GM18909 (cell line): ENCODE data around the gene SDCCAG8.
A peak's percentile ranks its signal among the peaks of the same experiment; 100 is the strongest.
"Not testable (repeated sequence)": the region's sequence is repeated elsewhere in the genome, so short reads cannot be mapped to it uniquely, and the experiment has no call there.

Experiments used
- ATAC-seq: cut with Tn5 transposase; IDR thresholded peaks from one replicate; pipeline ENCODE4 v1.9.1; 2021; ENCODE audit warnings: mild to moderate bottlenecking; ENCODE audit not compliant: unreplicated experiment, poor library complexity

The SDCCAG8 gene

GRCh38 chr1:243255791-243256512 is at the start of gene SDCCAG8:
SDCCAG8 (plus strand) TSS chr1:243256041; CDS start chr1:243256174, 133 bp downstream.
- ATAC-seq, result peak; percentile 75

- not testable (repeated sequence) for ATAC-seq
These were observed 43.9 kb upstream of the SDCCAG8 start for GRCh38 chr1:243211984-243212383.

- ATAC-seq, result no peak
These were observed 42.6 kb upstream of the SDCCAG8 start for GRCh38 chr1:243213045-243213787.

DNA sequence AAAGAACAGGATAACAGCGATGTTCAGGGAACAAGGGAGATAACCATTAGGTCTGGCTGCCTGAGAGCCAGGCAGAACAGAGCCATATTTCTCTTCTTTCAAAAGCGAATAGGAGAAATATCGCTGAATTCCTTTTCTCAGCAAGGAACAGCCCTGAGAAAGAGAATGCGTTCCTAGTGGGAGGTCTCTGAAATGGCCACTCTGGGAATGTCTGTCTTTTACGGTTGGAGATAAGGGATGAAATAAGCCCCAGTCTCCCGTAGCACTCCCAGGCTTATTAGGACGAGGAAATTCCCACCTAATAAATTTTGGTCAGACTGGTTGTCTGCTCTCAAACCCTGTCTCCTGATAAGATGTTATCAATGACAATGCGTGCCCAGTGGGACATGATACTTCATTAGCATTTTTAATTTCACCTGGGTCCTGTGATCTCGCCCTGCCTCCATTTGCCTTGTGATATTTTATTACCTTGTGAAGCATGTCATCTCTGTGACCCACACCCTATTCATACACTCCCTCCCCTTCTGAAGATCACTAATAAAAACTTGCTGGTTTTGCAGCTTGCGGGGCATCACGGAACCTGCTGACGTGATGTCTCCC is 40.5 kb upstream of the SDCCAG8 start:
- ATAC-seq, result not testable (repeated sequence)

GRCh38 chr1:243216741-243217140 is 39.1 kb upstream of the SDCCAG8 start:
- ATAC-seq, result no peak

GRCh38 chr1:243217349-243217748 is 38.5 kb upstream of the SDCCAG8 start:
- no peak for ATAC-seq

DNA sequence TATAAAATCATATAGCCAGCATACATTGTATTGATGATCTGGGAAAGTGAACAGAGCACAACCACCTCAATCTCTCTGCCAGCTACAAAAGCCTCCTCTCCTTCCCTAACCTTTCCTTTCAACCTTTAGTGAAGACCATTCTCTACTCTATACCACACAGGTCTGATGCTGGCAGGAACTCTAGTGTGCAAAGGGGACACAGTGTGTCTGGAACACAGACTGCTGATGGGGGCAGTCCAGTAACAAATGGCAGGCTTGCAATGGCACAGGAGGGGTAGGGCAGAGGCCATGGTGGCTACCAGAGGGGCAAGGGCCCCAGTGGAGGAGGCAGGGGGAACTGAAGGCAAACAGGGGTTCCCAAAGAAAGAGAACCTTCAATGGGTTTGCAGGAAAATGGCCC is 37.8 kb upstream of the SDCCAG8 start:
- ATAC-seq, result no peak

DNA sequence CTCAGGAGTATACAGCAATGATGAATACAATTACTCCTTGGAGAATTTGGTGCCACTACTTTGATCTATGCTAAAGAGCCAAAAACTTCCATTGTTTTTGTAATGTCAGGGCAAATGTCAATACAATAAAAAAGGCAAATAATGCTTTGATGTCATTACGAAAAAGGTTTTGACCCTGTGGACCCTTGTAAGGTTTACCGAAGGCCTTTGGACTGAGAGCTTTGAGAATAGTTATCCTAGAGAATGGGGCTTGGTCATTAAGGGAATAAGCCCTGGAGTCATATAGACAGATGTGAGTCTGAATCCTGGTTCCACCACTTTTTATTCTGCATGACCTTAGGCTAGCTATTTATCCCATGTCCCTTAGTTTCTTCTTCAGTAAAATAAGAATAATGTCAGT is 28.2 kb upstream of the SDCCAG8 start:
- ATAC-seq, result no peak

GRCh38 chr1:243229526-243229925 is 26.3 kb upstream of the SDCCAG8 start:
- no peak for ATAC-seq

- ATAC-seq, result no peak
These were observed 24.9 kb upstream of the SDCCAG8 start for GRCh38 chr1:243230914-243231313.

DNA sequence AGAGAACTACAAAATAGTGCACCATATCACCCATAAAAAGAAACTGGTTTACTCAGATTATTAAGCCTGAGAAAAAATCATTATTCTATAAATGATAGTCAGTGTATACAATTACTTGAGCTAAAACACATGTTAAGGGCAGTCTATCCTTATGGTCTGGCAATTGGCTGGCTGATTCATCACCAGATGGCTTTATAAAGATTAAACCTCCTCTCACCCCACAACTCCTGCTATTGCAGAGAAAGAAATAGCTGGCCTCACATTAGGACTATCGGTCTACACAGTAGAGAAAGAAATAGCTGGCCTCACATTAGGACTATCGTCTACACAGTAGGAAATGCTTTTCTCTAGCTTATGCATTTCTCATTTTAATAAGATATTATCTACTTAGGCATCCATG is 21.9 kb upstream of the SDCCAG8 start:
- no peak for ATAC-seq

DNA sequence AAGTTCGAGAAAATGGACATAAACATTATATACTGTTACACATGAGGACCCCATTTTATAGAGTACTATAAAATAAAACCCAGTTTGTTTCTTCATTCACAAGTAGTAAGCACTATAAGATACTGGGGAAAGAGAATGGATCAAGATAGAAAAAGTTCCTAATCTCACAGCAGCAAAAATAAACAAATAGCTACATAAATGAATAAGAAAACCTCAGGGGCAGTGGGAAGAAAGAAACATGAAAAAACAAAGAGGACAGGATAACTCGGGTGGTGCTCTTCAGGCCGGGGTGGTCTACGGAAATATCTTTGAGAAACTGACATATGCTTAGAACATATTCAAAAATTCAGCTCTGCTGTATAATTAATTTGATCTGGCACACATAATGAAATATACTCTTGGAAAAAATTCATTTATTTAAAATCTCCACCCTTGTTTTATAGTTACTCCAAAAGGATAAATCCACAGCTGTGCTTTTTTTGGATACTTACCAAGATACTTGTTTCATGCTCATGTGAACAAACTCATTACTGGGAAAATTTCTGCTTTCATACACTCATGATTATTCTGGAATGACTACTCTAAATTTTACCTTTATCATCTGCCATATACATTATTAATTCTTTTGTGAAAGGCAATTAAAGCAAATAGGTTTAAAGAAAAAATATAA is 20.7 kb upstream of the SDCCAG8 start:
- no peak for ATAC-seq

DNA sequence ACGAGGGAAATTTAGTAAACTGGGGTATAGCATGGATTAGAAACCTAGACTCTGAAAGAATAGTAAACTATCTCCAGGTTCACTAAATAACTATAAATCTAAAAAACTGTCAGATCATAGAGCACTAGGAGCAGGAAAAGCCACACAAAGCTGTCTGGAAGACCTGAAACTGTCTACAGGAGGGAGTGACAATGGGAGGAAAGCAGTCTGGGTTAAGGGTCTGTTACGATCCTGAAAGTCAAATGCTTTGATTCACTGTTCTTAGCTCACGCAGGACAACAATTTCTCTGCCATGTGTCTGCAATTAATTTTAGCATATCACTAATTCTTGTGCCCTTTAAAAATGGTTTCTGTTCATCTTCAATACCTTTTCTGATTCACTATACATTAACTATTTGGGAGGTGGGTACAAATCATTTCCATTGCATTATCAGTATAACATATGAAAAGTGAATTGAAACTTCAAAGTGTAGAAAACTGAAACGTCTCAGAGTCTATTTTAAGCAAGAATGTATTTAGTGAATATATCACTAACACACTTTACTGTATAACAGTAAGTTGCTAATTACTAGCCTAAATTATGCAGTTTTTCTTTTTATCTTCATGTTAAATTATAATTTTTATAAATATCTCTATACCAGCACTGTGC is 19.1 kb upstream of the SDCCAG8 start:
- ATAC-seq, result peak; percentile 86

GRCh38 chr1:243244432-243244841 is 11.4 kb upstream of the SDCCAG8 start:
- ATAC-seq, result peak; percentile 66

- ATAC-seq, result no peak
These were observed 8.9 kb upstream of the SDCCAG8 start for GRCh38 chr1:243246916-243247315.

GRCh38 chr1:243247901-243248300 is 7.9 kb upstream of the SDCCAG8 start:
- ATAC-seq, result no peak

- ATAC-seq, result no peak
These were observed 6.6 kb upstream of the SDCCAG8 start for GRCh38 chr1:243249214-243249613.

- ATAC-seq, result no peak
These were observed 5.7 kb upstream of the SDCCAG8 start for GRCh38 chr1:243250102-243250501.

DNA sequence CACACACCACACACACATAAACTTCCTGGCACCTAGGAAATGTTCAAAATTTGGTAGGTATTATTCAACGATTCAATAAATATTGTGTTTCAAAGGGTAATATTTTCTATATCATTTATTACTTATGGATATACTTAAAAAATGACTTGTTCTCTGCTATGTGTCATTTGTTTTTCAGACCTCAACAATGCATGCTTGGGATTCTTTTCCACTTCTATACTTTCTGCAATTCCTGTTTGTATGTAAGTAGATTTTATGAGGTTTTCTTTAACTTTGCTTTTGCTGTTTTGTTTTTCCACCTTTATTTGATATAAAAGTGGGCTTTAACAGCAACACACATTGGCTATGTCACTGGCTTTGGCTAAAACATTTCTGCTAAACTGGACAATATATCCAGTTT is 4.3 kb upstream of the SDCCAG8 start:
- ATAC-seq, result no peak

DNA sequence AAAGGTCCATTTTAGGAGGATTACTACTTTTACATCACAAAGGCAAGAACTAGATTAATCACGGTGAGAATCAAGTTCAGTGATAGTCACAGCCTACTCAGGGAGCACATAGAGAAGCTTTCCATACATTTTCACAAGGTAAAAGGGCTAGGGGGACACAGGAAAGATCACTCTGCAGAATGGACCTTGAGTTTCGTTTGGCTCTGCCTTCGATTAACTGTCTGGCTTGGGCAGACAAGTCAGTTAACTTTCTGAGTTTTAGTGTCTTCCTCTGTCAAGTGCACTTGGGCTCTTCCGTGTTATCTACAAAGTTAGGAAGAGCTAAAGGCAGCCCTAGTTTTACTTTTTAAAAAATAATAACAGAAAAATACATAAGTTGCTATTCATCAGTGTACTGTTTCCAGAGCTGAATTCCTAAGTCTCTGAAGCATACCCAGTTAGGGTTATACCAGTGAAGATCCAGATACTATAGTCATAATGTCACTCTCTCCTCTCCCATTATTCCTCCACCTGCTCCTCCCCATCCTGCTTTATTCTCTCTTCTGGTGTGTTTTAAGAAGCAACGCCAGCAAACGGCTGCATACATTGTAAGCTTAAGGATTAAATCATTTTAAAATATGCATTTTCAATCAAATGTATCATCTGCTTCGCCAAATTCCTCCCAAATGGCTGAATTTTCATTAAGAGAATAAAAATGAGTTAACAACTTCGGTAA is 2.5 kb upstream of the SDCCAG8 start:
- no peak for ATAC-seq
